Ectodermal cell (in vitro differentiated cells): ENCODE results near the gene PYDC2.

Source experiments
- H3K27ac ChIP-seq: 2 replicates; pipeline ENCODE4 v1.7.0; 2013; ENCODE audit warnings: mild to moderate bottlenecking, low read depth, low read length; ENCODE audit not compliant: insufficient read depth, poor library complexity, severe bottlenecking
- H3K27me3 ChIP-seq: 2 replicates; pipeline ENCODE4 v1.7.0; 2013; ENCODE audit warnings: mild to moderate bottlenecking, low read length; ENCODE audit not compliant: insufficient read depth, control insufficient read depth, poor library complexity, severe bottlenecking
- H3K36me3 ChIP-seq: one replicate; pipeline ENCODE4 v1.7.0; 2013; ENCODE audit warnings: low read length; ENCODE audit not compliant: control insufficient read depth, insufficient read depth
- H3K4me1 ChIP-seq: one replicate; pipeline ENCODE4 v1.7.0; 2013; ENCODE audit warnings: low read length; ENCODE audit not compliant: control insufficient read depth, insufficient read depth
- H3K4me3 ChIP-seq: 2 replicates; pipeline ENCODE4 v1.7.0; 2013; ENCODE audit warnings: low read depth, low read length, control low read depth; ENCODE audit not compliant: insufficient read depth
- H3K9me3 ChIP-seq: 2 replicates; pipeline ENCODE4 v1.7.0; 2013; ENCODE audit warnings: mild to moderate bottlenecking, low read length, moderate library complexity; ENCODE audit not compliant: control insufficient read depth
- WGBS, 2 experiments: methylation state at CpG; one replicate each; pipeline ENCODE4 v1.1.7; 2013; ENCODE audit warnings: missing lambda C conversion rate in 2 of 2; 5-methylcytosine and 5-hydroxymethylcytosine counted together

The PYDC2 gene

DNA sequence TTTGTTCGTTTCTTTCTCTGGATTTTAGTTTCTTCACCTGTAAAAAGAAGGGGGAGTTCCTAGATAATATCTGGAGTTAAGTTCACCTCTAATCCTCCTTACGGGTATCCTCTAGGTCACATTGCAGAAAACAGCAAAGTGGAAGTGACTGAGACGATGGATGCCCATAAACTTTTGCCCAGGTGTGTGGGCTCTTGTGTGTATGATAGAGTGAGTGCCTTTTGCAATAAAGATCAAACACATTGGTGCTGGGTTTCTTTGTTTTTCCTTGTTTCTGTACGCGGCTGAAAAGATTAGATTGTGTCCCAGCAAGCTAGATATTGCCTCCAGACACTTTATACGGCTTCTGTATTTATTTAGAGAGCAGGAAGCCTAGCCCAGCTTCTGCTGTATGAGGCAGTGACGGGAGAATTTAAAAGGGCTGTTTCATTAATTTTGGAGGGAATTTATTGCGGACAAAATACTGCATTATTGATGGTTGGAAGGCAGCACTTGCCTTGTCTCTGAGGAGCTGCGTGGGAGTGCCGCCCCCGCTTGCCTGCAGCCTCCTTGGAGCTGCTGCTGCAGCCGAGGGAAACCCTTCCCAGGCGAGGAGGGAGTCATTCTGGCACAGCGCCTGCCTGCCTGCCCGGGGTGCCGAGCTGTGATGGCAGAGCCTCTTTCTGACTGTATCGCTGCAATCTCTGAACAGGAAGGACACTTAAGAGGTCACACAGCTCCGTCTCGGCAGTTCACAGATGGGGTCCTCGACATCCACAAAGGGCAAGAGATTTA is 38.5 kb downstream of the PYDC2 start:
- H3K4me3 ChIP-seq = no peak overlapping the region

DNA sequence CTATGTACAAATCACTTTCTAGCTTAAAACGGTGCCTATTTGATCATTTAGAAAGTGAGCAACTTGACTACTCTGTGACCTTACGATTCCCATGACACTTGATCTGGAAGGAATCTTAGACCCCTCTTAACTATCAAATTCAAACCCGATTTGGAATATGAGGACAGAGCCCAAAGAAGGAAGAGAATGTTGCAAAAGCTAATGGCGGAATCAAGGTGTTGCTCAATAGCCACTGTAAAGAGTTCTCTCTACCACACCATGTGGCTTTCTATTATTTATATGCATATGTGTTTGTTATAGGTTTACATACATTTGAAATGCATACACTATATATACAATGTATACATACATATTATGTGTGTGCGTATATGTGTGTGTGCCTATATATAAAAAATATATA is 39.9 kb downstream of the PYDC2 start:
- H3K27me3 ChIP-seq = no peaks in the 10 kb centered on the region
- WGBS, 2 experiments = 98% methylated on average over 3 to 4 of the region's 5 CpGs
- no peaks in the 10 kb centered on the region for H3K36me3 ChIP-seq
- no peaks in the 10 kb centered on the region for H3K4me1 ChIP-seq
- H3K9me3 ChIP-seq = no peaks in the 10 kb centered on the region
- no peak overlapping the region for H3K4me3 ChIP-seq
- no peak overlapping the region for H3K27ac ChIP-seq

More for the DNA sequence above, 38.5 kb downstream of the PYDC2 start:
- H3K27me3 ChIP-seq = no peaks in the 10 kb centered on the region
- H3K4me1 ChIP-seq = no peaks in the 10 kb centered on the region
- no peak overlapping the region for H3K27ac ChIP-seq
- H3K36me3 ChIP-seq = no peaks in the 10 kb centered on the region
- WGBS, 2 experiments = 82 to 83% methylated on average over 20 of the region's 20 CpGs
- no peaks in the 10 kb centered on the region for H3K9me3 ChIP-seq

DNA sequence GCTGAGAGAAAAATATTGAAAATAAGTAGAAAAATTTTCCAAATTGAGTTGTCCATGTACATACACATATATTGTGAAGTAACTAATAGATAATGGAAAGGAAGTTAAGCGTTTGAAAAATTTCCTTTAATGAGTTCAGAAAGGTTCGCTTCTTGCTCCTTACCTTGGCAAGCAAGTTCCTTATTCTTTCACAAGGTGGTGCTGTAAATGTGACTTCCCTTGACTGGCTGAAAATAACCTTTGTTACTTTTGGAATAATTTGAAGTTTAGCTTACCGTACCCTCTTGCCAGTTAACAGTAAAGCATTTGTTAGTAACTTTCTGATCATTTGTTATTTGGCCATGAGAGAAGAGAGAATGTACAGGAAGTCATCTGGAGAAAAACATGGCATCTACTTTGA is 41.6 kb downstream of the PYDC2 start:
- Histone ChIP-seq H3K4me1 (no peaks in the 10 kb centered on the region), H3K4me3 (no peak overlapping the region), H3K27ac (no peak overlapping the region), H3K9me3 (no peaks in the 10 kb centered on the region), H3K36me3 (no peaks in the 10 kb centered on the region), H3K27me3 (no peaks in the 10 kb centered on the region)
- WGBS, 2 experiments = 80 to 81% methylated on average over 3 of the region's 3 CpGs

DNA sequence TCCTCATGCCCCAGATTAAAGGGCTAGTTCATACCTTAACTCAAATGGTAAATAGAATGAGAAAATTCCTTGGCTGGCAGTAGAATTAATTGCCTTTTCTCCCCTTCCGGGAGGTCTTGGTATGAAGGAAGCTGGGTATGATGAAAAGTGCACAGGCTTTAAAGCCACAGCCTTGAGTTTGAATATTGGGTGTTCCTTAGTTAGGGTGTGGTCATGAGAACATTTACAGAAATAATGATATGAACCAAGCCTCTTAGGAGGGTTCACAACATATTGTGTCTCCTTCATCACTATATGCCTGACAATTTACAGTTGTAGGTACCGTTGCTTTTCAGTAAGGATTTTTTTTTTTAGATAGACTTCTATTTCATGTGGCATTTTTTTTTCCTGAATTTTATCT is 48.1 kb downstream of the PYDC2 start:
- 96% methylated on average over 2 of the region's 2 CpGs for WGBS, 2 experiments

More for the DNA sequence above, 48.1 kb downstream of the PYDC2 start:
- Histone ChIP-seq H3K36me3 (no peaks in the 10 kb centered on the region), H3K27me3 (no peaks in the 10 kb centered on the region), H3K27ac (no peak overlapping the region), H3K4me3 (no peak overlapping the region), H3K9me3 (no peaks in the 10 kb centered on the region), H3K4me1 (no peaks in the 10 kb centered on the region)
